ENCODE results near the gene CLOCK.
"Not testable (repeated sequence)": the region's sequence is repeated elsewhere in the genome, so short reads cannot be mapped to it uniquely, and the experiment has no call there.

Gene CLOCK

DNA sequence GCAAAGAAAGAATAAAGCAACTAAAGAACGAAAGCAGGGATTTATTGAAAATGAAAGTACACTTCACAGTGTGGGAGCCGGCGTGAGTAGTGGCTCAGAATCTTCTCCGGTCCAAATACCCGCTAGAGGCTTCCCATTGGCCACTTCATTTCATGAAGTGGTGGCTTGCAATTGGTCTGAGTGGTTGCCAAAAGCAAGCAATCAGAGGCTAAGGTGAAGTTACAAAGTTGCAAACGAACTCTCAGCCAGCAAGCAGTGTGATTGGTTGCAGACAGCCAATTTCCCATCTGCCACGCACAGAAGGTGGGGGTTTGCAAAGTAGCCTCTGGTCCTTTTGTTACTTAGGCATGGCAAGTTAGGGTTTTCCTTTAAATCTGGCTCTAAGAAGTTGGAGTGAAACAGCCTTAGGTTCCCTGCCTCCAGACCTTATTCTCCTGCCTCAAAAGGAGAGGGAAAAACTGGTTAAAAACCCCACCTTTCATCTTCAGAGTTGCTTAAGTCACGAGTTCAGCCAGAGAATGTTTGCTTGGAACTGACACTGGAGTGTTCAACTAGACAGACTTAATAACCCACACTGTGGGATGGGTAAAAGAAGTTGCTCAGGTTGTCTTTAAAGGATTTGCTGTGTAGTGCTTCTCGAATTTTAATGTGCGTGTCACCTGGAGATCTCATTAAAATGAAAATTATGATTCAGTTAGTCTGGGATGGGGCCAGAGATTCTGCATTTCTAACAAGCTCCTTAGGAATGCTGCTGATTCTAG is 6.9 kb upstream of the CLOCK start:
- H3K27me3 Mint-ChIP-seq = peaks cover 30% of the 10 kb centered on the region
- no peak for DNase-seq (ENCODE audit: low spot score in 2 of 2)

DNA sequence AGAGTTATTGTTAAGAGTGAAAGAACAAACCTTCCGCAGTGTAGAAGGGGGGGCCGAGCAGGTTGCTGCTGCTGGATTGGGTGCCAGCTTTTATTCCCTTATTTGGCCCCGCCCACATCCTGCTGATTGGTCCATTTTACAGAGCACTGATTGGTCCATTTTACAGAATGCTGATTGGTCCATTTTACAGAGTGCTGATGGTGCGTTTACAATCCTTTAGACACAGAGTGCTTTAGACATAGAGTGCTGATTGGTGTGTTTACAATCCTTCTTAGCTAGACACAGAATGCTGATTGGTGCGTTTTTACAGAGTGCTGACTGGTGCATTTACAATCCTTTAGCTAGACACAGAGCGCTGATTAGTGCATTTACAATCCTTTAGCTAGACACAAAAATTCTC is 5.3 kb upstream of the CLOCK start:
- H3K4me3 Mint-ChIP-seq; H3K36me3 Mint-ChIP-seq (ENCODE audit: insufficient read depth); H3K27ac Mint-ChIP-seq (ENCODE audit: low read depth); ATAC-seq (replicated peaks; ENCODE audit: extremely low read depth, poor library complexity, severe bottlenecking); DNase-seq (ENCODE audit: low spot score in 2 of 2); H3K9me3 Mint-ChIP-seq: not testable (repeated sequence)
- H3K27me3 Mint-ChIP-seq = peaks cover 13% of the 10 kb centered on the region
- peaks cover 11% of the 10 kb centered on the region for H3K4me1 Mint-ChIP-seq

More for the DNA sequence above, 6.9 kb upstream of the CLOCK start:
- Mint-ChIP-seq H3K27ac (ENCODE audit: low read depth) (no peak overlapping the region), H3K9me3 (no peaks in the 10 kb centered on the region), H3K4me3 (peak overlapping the region; percentile 46), H3K36me3 (ENCODE audit: insufficient read depth) (peaks cover 1% of the 10 kb centered on the region), H3K4me1 (no peaks in the 10 kb centered on the region)
- ATAC-seq (replicated peaks; ENCODE audit: extremely low read depth, poor library complexity, severe bottlenecking) = peak; percentile 60

DNA sequence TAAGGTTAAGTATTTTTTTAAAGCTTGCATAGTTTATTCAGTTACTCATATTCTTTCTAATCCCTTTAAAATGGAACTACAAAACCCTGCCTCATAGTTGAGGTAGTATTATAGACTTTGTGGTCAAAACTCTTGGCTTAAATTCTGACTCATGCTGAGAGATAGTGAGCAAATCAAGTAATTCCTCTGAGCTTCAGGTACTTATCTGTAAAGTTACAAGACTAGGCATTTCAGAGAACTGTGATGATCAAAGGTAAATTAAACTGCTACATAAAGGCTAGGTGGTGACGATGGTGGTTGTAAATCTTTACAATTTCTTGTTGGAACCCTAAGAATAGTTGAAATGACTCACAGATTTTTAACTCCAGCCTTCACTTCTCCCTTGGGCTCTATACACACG is 3.2 kb upstream of the CLOCK start:
- Mint-ChIP-seq H3K9me3 (no peaks in the 10 kb centered on the region), H3K4me1 (peaks cover 18% of the 10 kb centered on the region), H3K36me3 (ENCODE audit: insufficient read depth) (peaks cover 16% of the 10 kb centered on the region), H3K4me3 (no peak overlapping the region), H3K27ac (ENCODE audit: low read depth) (no peak overlapping the region), H3K27me3 (peaks cover 3% of the 10 kb centered on the region)
- ATAC-seq (replicated peaks; ENCODE audit: extremely low read depth, poor library complexity, severe bottlenecking) (no peak), DNase-seq (ENCODE audit: low spot score in 2 of 2) (no peak)

DNA sequence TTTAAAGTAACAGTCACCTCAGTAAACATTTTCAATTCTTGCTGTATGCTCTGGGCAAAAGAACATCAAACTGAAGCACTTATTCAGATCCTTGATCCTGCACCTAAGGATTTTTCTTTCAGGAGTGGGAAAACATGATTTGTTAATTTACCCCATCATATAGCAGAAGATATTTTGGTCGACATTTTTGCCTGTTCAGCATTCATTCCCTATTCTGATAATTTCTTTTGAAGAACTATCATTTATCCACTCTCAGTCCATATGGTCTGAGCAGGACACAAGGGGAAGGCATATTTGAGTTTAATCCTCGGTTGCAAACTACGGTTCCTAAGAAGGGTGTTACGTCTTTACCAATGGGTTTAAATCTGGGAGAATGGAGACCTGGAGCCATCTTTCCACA is 1.2 kb upstream of the CLOCK start:
- Mint-ChIP-seq H3K9me3 (no peaks in the 10 kb centered on the region), H3K36me3 (ENCODE audit: insufficient read depth) (peaks cover 18% of the 10 kb centered on the region), H3K4me1 (peaks cover 33% of the 10 kb centered on the region), H3K27me3 (no peaks in the 10 kb centered on the region), H3K4me3 (peak overlapping the region; percentile 89), H3K27ac (ENCODE audit: low read depth) (no peak overlapping the region)
- ATAC-seq (replicated peaks; ENCODE audit: extremely low read depth, poor library complexity, severe bottlenecking) (no peak), DNase-seq (ENCODE audit: low spot score in 2 of 2) (no peak)

DNA sequence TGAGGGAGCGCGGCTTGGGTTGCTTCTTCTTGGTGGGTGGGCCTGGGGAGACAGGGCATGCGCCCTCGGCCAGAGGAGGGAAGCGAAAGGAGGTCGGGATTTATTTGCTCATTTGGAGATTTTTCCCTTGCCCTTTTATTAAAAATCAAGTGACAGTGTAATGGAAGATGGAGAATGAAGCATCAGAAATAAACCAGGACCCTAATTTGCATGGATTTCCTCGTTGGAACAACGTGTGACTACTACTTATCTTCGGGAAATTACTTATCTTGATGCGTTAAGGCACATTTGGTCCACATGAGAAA is 709 bp upstream of the CLOCK start:
- Mint-ChIP-seq H3K27ac (ENCODE audit: low read depth) (peak overlapping the region; percentile 77), H3K4me1 (peaks cover 38% of the 10 kb centered on the region), H3K27me3 (no peaks in the 10 kb centered on the region), H3K4me3 (peak overlapping the region; percentile 89), H3K9me3 (no peaks in the 10 kb centered on the region), H3K36me3 (ENCODE audit: insufficient read depth) (peaks cover 18% of the 10 kb centered on the region)
- ATAC-seq (replicated peaks; ENCODE audit: extremely low read depth, poor library complexity, severe bottlenecking) = no peak
- no peak for DNase-seq (ENCODE audit: low spot score in 2 of 2)

DNA sequence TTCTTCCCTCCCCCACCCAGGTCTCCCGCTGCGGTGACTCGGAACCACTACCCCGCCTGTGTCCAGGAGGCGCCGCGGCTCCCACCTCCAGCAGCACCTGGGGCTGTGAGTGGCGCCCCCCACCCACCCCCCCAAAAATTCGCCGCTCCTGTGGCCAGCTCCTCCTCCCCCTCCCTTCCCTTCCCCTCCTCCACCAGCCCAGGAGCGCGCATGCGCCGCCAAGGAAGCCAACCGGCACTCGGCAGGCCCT is 278 bp downstream of the CLOCK start:
- ATAC-seq (replicated peaks; ENCODE audit: extremely low read depth, poor library complexity, severe bottlenecking) (peak; percentile 68), DNase-seq (ENCODE audit: low spot score in 2 of 2) (no peak)
- Mint-ChIP-seq H3K9me3 (no peaks in the 10 kb centered on the region), H3K4me1 (peaks cover 40% of the 10 kb centered on the region), H3K36me3 (ENCODE audit: insufficient read depth) (peaks cover 18% of the 10 kb centered on the region), H3K4me3 (peak overlapping the region; percentile 89), H3K27me3 (no peaks in the 10 kb centered on the region), H3K27ac (ENCODE audit: low read depth) (peak overlapping the region; percentile 77)

DNA sequence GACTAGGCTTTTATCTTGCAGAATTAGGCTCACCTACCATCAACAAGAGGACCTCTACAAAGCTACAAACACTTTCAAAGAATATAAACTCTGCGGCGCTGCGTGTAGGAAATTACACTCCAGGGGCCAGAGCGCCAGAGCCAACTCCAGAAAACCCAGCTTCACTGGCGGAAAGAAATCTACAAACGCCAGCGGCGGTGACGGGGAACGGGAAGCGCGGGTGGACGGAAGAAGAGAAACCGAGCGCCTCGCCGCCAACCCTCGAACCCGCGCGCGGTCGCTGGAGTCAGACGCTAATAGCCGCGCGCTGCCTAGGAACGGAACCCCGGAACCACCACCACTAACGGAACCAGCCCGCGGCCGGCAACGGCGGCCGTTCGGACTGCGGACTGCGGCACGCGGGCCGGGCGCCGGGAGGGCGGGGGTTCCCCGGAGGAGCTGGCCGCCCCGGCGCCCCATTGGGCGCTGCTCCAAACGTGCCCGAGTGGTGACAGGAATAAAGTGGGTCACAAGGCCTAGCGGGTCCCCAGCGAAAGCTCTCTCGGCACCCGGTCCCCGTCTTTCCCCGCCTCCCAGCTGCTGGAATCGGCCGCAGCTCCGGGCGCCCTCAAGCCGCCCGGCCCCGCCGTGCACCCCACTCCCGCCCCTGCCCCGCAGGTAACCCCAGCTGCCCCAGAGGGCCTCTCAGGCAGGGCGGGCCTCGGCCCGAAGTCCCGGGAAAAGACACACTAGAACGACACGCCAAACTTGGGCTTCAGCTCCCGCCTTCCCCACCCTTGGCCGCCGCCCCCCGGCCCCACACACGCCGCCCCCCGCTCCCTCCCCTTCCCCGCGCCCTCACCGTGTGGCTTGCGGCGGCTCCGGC is 836 bp downstream of the CLOCK start:
- H3K9me3 Mint-ChIP-seq = no peaks in the 10 kb centered on the region
- peak overlapping the region; percentile 77 for H3K27ac Mint-ChIP-seq (ENCODE audit: low read depth)
- DNase-seq (ENCODE audit: low spot score in 2 of 2) (peak; percentile 40 to 50), ATAC-seq (replicated peaks; ENCODE audit: extremely low read depth, poor library complexity, severe bottlenecking) (peak; percentile 55)
- H3K36me3 Mint-ChIP-seq (ENCODE audit: insufficient read depth) = peaks cover 16% of the 10 kb centered on the region
- H3K4me1 Mint-ChIP-seq = peaks cover 40% of the 10 kb centered on the region
- no peaks in the 10 kb centered on the region for H3K27me3 Mint-ChIP-seq
- peak overlapping the region; percentile 89 for H3K4me3 Mint-ChIP-seq

DNA sequence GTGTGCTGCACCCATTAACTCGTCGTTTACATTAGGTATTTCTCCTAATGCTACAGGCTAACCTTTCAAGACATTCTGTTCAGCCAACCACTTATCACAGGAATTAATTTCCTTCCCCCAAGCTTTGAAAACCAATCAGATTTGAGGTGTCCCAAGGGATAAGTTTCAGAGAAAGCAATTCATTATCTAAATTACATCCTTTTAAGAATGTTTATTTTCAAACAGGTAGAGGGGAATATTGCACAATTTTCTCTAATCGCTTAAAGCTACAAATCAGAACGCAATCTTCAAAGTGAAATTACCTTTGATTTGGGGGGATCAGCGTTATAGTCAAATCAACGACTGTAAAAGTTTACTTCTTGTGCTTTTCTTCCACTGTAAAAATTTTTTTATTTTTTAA is 1.6 kb downstream of the CLOCK start:
- Mint-ChIP-seq H3K36me3 (ENCODE audit: insufficient read depth) (peaks cover 16% of the 10 kb centered on the region), H3K9me3 (no peaks in the 10 kb centered on the region), H3K4me3 (peak overlapping the region; percentile 89), H3K27ac (ENCODE audit: low read depth) (peak overlapping the region; percentile 77), H3K4me1 (peaks cover 44% of the 10 kb centered on the region), H3K27me3 (no peaks in the 10 kb centered on the region)
- no peak for ATAC-seq (replicated peaks; ENCODE audit: extremely low read depth, poor library complexity, severe bottlenecking)
- DNase-seq (ENCODE audit: low spot score in 2 of 2) = no peak

DNA sequence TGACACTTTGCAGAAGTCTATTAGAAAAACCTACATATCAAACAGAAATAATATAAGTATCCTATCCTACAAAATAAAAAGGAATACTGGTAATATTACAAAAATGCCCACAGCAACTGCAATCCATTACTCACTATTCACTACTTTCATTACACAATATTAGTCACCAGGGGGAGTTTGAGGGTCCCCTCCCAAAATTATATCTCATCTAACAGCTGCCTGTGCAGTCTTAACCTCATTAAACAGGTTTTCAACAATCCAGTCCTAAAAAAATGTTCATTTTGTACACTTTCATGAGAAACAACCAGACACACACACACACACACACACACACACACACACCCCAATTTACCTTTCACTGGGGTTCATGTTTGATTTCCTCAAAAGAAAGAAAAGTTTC is 2.9 kb downstream of the CLOCK start:
- DNase-seq (ENCODE audit: low spot score in 2 of 2) = no peak
- no peak overlapping the region for H3K4me3 Mint-ChIP-seq
- no peak for ATAC-seq (replicated peaks; ENCODE audit: extremely low read depth, poor library complexity, severe bottlenecking)
- peaks cover 16% of the 10 kb centered on the region for H3K36me3 Mint-ChIP-seq (ENCODE audit: insufficient read depth)
- H3K27ac Mint-ChIP-seq (ENCODE audit: low read depth) = peak overlapping the region; percentile 26
- peaks cover 47% of the 10 kb centered on the region for H3K4me1 Mint-ChIP-seq
- H3K27me3 Mint-ChIP-seq = no peaks in the 10 kb centered on the region
- no peaks in the 10 kb centered on the region for H3K9me3 Mint-ChIP-seq

DNA sequence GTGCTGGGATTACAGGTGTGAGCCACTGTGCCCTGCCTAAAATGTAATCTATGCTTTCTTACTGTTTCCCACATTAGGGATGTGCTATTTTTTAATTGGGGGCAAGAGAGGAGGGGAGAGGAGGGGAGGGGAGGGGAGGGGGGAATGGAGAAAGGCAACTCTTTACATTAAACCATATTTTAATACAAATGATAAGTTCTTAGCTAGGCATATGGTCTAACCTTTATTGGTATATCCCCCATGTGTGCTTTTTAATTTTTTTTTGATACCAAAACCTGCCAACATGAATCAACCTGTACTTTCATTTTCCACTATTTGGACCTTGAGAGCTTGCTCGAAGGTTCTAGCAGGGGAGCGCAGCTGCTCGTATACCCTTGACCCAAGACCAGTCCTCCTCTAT is 6.4 kb downstream of the CLOCK start:
- ATAC-seq (replicated peaks; ENCODE audit: extremely low read depth, poor library complexity, severe bottlenecking) = no peak
- Mint-ChIP-seq H3K27ac (ENCODE audit: low read depth) (no peak overlapping the region), H3K4me3 (no peak overlapping the region), H3K36me3 (ENCODE audit: insufficient read depth) (peaks cover 3% of the 10 kb centered on the region), H3K9me3 (no peaks in the 10 kb centered on the region), H3K27me3 (no peaks in the 10 kb centered on the region), H3K4me1 (peaks cover 53% of the 10 kb centered on the region)
- no peak for DNase-seq (ENCODE audit: low spot score in 2 of 2)

DNA sequence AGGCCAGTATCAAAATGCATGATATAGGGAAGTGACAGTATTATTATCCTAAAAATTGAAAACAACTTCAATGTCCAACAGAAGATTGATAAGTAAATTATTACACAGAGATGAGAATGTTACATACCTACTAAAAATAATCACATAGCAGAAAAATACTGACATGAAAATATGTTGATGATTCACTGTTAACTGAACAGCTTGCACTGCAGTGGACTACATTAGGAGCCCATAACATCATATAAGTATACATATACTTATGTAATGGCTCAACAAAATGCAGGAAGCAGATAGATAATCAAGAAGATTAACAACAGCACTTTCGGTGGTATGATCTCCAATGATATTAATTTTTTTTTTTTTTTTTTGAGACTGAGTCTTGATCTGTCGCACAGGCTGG is 7.1 kb downstream of the CLOCK start:
- no peaks in the 10 kb centered on the region for H3K27me3 Mint-ChIP-seq
- H3K36me3 Mint-ChIP-seq (ENCODE audit: insufficient read depth) = peaks cover 3% of the 10 kb centered on the region

DNA sequence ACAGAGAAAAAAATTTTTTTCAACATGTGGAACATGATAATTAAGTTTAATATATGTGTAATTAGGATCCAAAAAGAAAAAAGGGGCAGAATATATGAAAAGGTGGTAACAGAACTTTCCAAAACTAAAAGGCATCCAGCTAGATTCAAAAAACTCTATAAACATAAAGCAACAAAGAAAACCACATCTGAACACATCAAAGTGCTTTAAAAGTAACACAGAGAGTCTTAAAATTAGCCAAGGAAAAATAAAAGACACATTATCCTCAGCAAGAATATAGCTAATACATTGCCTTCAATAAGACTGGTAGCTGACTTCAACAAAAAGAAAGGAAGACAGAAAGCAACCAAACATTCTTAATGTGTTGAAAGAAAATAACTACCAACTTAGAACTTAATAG is 8.2 kb downstream of the CLOCK start:
- Mint-ChIP-seq H3K27ac (ENCODE audit: low read depth) (peak overlapping the region; percentile 53), H3K4me3 (peak overlapping the region; percentile 10), H3K4me1 (peaks cover 47% of the 10 kb centered on the region), H3K27me3 (no peaks in the 10 kb centered on the region), H3K36me3 (ENCODE audit: insufficient read depth) (peaks cover 3% of the 10 kb centered on the region), H3K9me3 (no peaks in the 10 kb centered on the region)
- no peak for ATAC-seq (replicated peaks; ENCODE audit: extremely low read depth, poor library complexity, severe bottlenecking)
- no peak for DNase-seq (ENCODE audit: low spot score in 2 of 2)

More for the DNA sequence above, 7.1 kb downstream of the CLOCK start:
- no peak for ATAC-seq (replicated peaks; ENCODE audit: extremely low read depth, poor library complexity, severe bottlenecking)
- Mint-ChIP-seq H3K4me1 (peaks cover 47% of the 10 kb centered on the region), H3K27ac (ENCODE audit: low read depth) (no peak overlapping the region), H3K9me3 (no peaks in the 10 kb centered on the region), H3K4me3 (no peak overlapping the region)
- no peak for DNase-seq (ENCODE audit: low spot score in 2 of 2)

DNA sequence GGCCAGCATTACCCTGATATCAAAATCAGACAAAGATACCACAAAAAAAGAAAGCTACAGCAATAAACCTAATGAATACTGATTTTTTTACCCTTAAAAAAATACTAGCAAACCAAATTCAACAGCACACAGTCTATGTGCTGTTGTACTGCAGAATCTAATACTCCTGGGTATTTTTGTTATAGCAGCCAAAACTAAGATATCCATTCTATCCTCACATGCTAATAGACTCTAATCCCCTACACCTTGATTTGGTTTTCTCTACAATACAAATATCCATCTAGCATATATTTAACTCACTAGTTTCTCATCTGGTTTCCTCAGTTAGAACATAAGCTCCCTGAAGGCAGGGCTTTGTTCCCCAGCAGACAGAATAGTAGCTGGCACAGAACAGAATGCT is 12.4 kb downstream of the CLOCK start:
- Mint-ChIP-seq H3K36me3 (ENCODE audit: insufficient read depth) (peaks cover 3% of the 10 kb centered on the region), H3K4me3 (no peak overlapping the region), H3K4me1 (peaks cover 42% of the 10 kb centered on the region), H3K27ac (ENCODE audit: low read depth) (no peak overlapping the region), H3K9me3 (no peaks in the 10 kb centered on the region), H3K27me3 (no peaks in the 10 kb centered on the region)
- ATAC-seq (replicated peaks; ENCODE audit: extremely low read depth, poor library complexity, severe bottlenecking) (no peak), DNase-seq (ENCODE audit: low spot score in 2 of 2) (no peak)

All from central memory CD8-positive, alpha-beta T cell (primary cell).